ENCODE data around the gene HSDL1.

Gene HSDL1

DNA sequence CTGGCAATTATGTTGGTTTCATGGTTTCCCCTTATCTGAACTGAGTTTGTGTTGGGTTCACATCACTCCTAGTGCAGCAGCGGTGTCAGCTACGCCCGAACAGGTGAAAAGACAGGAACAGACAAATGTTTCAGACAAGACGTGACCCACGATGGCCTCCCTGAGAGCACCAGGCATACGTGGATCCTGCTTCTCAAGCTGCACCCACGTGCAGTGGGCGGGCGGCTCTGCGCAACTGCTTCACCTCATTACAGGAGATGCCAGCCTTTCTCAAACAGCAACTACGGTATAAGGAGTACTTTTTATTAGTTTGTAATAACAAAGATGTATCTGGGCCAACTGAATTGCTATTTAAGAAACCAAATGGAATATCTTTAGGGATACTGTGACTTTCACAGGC, 69.6 kb downstream of the HSDL1 start:
- no peak for DNase-seq

DNA sequence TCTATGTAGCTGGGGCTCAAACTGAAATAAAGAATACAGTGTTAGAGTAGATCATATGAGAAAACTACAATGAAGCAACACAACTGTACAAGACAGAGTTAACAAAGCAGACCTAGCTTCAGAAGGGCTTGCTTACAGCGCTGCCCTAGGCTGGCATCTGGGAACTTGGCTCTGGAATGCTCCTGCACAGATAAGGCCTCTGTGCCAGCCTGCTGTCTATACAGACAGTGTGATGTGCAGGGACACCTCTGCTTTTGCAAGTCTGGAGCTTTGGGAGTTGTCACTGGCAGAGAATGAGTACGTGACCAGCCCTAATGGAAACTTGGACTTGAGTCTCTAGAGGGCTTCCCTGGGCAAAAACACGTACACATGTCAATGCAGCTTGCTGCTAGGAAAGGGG, 70.3 kb downstream of the HSDL1 start:
- no peak for DNase-seq
